Mesenteric fat pad (tissue), 1 donor: ENCODE measurements around the gene GGACT. TPM values are rescaled to one million over a fixed set of nuclear protein-coding genes. Genes with fewer than 3 reads are reported as not detected.

ENCODE experiments used
- DNase-seq: peaks from one replicate; pipeline ENCODE4 v3.0.0-alpha.2; 2020; ENCODE audit warnings: low spot score
- total RNA-seq: library from RNA; stranded (reverse); fragmentation: NEBNext Ultra II Directional; extraction: Animal tissue kit (Norgen Biotek cat#: 25700); gene quantifications from one replicate; pipeline ENCODE4 v1.2.1, GENCODE V29; 2021
- donor health status: DM: yes; HTN: yes; CAD: no.

The GGACT gene
- total RNA-seq, 1 donor from 2014 or later = 3.9 TPM

GRCh38 chr13:100552755-100553154 is 35.8 kb downstream of the GGACT start:
- peak; percentile 64 for DNase-seq

DNA sequence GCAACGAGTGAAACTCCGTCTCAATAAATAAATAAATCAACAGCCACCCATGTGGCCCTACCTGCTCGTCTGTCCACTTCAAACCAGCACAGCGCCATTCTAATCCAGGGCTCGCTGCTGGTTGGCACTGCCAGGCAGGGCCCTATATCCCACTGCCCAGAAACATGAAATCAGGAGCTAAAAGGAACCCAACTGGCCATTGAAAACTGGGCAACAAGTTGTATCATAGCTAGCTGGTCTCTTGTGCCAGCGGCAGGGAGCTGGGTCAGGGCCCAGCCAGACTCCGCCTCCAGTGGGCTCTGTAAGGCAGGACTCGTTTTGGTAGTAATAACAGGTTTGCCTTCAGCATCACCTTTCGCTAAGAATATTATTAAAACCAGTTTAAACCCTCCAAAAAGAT is 39.3 kb downstream of the GGACT start:
- peak; percentile 55 for DNase-seq

DNA sequence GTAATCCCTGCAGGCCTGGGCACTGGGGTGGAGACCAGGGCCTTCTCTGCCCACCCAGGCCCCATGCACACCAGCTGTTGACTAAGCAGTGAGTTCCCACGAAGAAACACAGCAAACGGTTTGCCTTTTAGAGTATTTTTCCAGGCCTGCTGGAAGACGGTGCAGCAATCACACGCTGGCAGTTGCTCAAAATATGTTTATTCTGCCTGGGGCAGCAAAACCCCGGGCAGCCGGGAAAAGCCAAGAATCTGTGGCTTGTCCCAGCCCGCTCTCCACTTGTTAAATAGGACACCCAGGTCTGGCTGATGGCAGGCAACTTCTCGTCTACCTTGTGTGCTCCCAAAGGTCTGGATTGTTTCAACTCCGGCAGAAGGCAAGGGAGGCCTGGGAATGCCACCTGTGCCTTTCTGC is 40.8 kb downstream of the GGACT start:
- DNase-seq = no peak

- DNase-seq = no peak
Measured at GRCh38 chr13:100546713-100547405, 41.7 kb downstream of the GGACT start.

- DNase-seq = no peak
Measured at GRCh38 chr13:100545684-100546061, 42.9 kb downstream of the GGACT start.

GRCh38 chr13:100544866-100545683 is 43.5 kb downstream of the GGACT start:
- DNase-seq = peak; percentile 88

GRCh38 chr13:100543872-100544602 is 44.6 kb downstream of the GGACT start:
- DNase-seq = peak; percentile 82

DNA sequence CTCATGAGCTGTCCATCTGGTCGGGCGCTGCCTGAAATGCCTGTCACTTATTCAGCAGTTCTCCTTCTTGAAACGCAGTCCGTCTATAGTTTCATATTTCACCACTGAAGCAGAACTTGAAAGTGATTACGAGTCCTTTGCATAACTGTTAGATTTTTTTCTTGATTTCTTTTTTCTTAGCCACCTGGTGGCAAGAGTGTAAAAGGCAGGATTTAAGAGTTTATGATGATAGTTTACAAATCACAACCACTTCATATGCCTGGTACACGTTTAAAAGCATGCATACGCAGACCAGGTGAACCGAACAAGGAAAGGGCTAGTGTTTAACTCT is 45.8 kb downstream of the GGACT start:
- no peak for DNase-seq

GRCh38 chr13:100541897-100542825 is 46.4 kb downstream of the GGACT start:
- DNase-seq = no peak

- no peak for DNase-seq
Measured at GRCh38 chr13:100540621-100541020, 48.0 kb downstream of the GGACT start.

DNA sequence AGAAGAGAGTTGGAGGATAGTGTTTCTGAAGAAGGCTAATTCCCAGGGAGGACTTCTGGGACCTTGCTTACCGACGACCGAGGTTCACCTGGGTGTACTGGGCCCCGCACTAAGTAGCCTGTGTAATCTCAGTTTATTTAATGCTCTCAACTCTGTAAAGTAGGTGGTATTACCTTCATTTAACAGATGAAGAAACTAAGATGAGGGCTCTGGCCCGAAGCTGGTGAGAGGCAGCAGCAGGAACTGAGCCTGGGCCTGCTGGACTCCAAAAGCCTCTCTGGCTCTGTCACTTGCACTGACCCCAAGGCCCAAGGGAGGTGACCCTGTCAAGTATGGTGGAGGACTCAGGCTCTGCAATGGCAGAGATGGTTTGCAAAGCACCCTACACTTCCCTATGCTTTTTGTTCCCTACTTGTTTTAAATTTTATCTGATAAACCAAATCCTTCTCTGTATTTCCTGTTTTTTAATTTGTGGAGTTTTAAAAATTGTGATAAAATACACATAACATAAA is 50.6 kb downstream of the GGACT start:
- DNase-seq = no peak

- no peak for DNase-seq
Measured at GRCh38 chr13:100537486-100537885, 51.1 kb downstream of the GGACT start.

- DNase-seq = no peak
Measured at GRCh38 chr13:100536643-100537180, 51.9 kb downstream of the GGACT start.

GRCh38 chr13:100535426-100536135 is 53.0 kb downstream of the GGACT start:
- no peak for DNase-seq

- no peak for DNase-seq
Measured at GRCh38 chr13:100534911-100535310, 53.7 kb downstream of the GGACT start.

DNA sequence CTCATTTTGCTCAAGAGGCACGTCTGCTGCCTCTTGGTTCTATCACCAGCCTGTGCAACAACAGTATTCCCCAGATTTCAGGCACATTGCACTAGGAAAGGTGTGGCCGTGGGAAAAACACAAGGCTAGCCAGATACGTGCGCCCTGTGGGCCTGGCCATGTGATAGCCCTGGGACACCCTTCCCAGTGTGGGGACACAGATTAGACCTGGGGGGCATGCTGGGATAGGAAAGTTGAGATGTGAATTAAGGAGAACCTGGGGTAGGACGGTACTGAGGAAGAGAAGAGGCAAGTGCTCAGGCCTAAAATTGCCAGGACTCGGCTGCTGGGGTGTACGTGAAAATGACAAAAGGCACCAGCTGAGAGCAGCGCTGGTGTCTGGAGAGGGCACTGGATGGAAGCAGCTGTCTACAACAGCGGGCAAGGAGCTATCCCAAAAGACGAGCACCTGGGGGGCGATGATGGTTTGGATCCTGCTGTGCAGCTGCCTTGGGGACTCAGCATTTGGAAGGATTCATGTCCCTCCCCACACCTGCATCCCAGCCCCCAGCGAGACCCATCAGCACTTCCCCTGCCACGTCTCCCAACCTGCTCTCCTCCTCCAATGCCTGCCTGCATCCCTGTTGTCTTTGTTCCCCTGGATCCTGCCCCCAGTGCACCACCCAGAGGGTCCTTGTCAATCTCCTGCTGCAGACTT is 54.3 kb downstream of the GGACT start:
- peak; percentile 68 for DNase-seq

DNA sequence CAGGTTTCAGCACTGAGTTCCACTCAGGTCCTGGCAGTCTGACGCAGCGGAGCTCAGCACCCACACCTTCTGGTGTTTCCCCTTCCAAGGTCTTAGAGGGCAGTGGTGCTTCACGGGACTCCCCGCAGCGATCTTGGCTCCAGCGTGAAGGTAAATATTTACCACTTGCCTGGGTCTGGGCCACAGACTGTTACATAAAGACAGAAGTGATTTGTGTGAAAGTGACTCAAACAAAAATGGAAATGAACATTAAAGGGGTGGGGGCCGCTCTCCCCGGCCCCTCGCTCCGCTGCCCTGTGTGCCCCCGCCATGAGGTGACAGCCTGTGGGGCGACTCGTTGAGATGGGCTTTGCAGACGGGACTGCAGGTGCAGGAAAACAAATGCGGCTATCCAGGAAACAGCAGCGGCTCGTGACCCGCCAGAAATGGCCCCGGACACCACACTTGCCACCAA is 55.0 kb downstream of the GGACT start:
- DNase-seq = no peak

DNA sequence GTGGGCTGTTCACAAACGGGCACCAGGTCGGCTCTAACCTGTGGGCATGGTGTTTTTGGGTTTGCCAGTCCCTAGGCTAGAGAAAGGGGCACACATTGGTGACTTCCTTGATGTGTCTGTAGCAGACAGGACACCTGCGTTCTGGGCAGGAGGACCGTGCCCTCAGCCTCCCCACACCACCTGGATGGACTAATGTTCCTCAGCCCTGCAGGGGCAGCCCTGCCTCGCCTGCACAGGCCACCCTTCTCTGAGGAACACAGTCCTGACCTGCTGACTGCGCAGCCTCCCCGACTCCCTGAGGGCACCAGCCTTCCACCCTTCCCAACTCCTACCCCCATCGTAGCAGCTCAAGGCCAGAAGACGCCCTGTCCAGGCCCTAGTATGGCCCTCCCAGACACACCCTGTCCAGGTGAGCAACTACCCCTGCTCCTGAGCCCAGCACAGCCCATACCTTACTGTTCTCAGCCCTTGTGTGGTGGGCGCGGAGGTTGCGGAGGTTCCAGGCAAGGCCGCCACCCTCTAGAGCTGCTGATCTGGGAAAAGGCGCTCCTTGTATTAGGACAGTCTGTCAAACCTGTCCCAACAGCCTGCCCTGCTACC is 55.7 kb downstream of the GGACT start:
- no peak for DNase-seq
